Occipital lobe (tissue), 2 donors: Measurements from ENCODE around the gene RAE1. TPM values are rescaled to one million over a fixed set of nuclear protein-coding genes. Genes with fewer than 3 reads are reported as not detected.

Experiments
- DNase-seq: peaks from one replicate; lab custom pipeline; 2025; lab: John Stamatoyannopoulos, UW
- total RNA-seq: library from RNA; depleted of rRNA; stranded (reverse); fragments of >200 nt; gene quantifications from one replicate; pipeline ENCODE4 v1.2.3, GENCODE V29; 2014

Gene RAE1
- total RNA-seq = 35.2 TPM

GRCh38 chr20:57351042-57351783 lies at the start of gene RAE1:
RAE1 (plus strand) TSS chr20:57351255; CDS start chr20:57354039, 2,784 bp downstream.
- peak; percentile 83 for DNase-seq

- no peak for DNase-seq
These were observed 44.3 kb upstream of the RAE1 start for GRCh38 chr20:57306747-57307146.

GRCh38 chr20:57308451-57309271 lies 42.4 kb upstream of the RAE1 start:
- no peak for DNase-seq

GRCh38 chr20:57309544-57310115 lies 41.4 kb upstream of the RAE1 start:
- DNase-seq = no peak

- no peak for DNase-seq
These were observed 40.1 kb upstream of the RAE1 start for GRCh38 chr20:57310821-57311514.

GRCh38 chr20:57312138-57312537 lies 38.9 kb upstream of the RAE1 start:
- DNase-seq = no peak

- DNase-seq = no peak
These were observed 37.8 kb upstream of the RAE1 start for GRCh38 chr20:57313230-57313629.

GRCh38 chr20:57313951-57314350 lies 37.1 kb upstream of the RAE1 start:
- DNase-seq = no peak

- DNase-seq = no peak
These were observed 35.7 kb upstream of the RAE1 start for GRCh38 chr20:57315083-57315975.

- no peak for DNase-seq
These were observed 35.0 kb upstream of the RAE1 start for GRCh38 chr20:57315976-57316480.

GRCh38 chr20:57316795-57317201 lies 34.3 kb upstream of the RAE1 start:
- no peak for DNase-seq

- no peak for DNase-seq
These were observed 33.7 kb upstream of the RAE1 start for GRCh38 chr20:57317316-57317788.

GRCh38 chr20:57317789-57318371 lies 33.2 kb upstream of the RAE1 start:
- DNase-seq = no peak

- no peak for DNase-seq
These were observed 31.5 kb upstream of the RAE1 start for GRCh38 chr20:57319584-57319983.

GRCh38 chr20:57320358-57320757 lies 30.7 kb upstream of the RAE1 start:
- no peak for DNase-seq

- no peak for DNase-seq
These were observed 29.9 kb upstream of the RAE1 start for GRCh38 chr20:57321142-57321541.

- no peak for DNase-seq
These were observed 28.6 kb upstream of the RAE1 start for GRCh38 chr20:57322476-57322875.

GRCh38 chr20:57323034-57323433 lies 28.0 kb upstream of the RAE1 start:
- DNase-seq = peak; percentile 29

- DNase-seq = no peak
These were observed 25.3 kb upstream of the RAE1 start for GRCh38 chr20:57325632-57326356.
